ENCODE data around the gene ANKRD12.

Gene ANKRD12

GRCh38 chr18:9106800-9107584, 29.6 kb upstream of the ANKRD12 start:
- peak overlapping the region; percentile 32 for H3K4me3 ChIP-seq (ENCODE audit: low read depth, low read length)
- TF ChIP-seq, protein P1, sequence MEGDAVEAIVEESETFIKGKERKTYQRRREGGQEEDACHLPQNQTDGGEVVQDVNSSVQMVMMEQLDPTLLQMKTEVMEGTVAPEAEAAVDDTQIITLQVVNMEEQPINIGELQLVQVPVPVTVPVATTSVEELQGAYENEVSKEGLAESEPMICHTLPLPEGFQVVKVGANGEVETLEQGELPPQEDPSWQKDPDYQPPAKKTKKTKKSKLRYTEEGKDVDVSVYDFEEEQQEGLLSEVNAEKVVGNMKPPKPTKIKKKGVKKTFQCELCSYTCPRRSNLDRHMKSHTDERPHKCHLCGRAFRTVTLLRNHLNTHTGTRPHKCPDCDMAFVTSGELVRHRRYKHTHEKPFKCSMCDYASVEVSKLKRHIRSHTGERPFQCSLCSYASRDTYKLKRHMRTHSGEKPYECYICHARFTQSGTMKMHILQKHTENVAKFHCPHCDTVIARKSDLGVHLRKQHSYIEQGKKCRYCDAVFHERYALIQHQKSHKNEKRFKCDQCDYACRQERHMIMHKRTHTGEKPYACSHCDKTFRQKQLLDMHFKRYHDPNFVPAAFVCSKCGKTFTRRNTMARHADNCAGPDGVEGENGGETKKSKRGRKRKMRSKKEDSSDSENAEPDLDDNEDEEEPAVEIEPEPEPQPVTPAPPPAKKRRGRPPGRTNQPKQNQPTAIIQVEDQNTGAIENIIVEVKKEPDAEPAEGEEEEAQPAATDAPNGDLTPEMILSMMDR (IDR thresholded peaks at IDR 0.05; ENCODE audit: low read depth, low read length, missing control alignments) = no peak

DNA sequence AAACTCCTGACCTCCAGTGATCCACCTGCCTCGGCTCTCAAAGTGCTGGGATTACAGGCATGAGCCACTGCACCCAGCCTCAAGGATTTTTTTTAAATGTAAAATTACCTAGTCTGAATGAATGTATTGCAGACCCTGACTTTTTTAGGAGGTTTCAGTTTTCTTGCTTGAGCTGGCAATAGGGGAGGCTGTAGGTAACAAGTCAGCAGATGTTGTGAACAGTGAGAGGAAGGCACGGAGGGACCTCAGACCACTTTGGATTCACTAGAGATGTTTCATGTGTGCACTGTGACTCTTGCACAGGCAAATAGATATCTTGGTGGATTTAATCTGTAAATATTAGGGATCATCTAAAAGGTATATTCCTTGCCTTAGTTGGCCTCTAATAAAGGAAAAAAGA, 27.7 kb upstream of the ANKRD12 start:
- H3K4me3 ChIP-seq (ENCODE audit: low read depth, low read length) = no peak overlapping the region
- TF ChIP-seq, protein P1 (IDR thresholded peaks at IDR 0.05; ENCODE audit: low read depth, low read length, missing control alignments) = no peak
- no peak for DNase-seq (ENCODE audit: low read depth)

More at GRCh38 chr18:9106800-9107584, 29.6 kb upstream of the ANKRD12 start:
- no peak for DNase-seq (ENCODE audit: low read depth)

DNA sequence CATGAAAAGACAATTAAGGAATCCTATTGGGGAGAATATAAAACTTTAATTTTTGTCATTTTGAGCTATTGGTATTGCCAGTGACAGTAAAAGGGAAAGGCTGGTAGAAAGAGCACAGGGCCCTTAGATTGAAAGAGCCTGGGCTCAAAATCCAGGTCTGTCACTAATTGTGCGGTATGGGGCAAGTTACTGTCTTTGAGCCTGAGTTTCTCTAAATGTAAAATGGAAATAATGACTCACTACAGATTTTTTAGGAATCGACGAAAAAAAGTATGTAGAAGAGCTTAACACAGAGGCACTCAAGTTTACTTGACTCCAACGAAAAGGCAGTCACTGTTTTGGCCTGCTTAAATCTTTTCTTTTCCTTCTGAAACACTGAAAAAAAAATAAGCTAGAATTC, 27.1 kb upstream of the ANKRD12 start:
- DNase-seq (ENCODE audit: low read depth) = no peak
- H3K4me3 ChIP-seq (ENCODE audit: low read depth, low read length) = no peak overlapping the region
- TF ChIP-seq, protein P1 (IDR thresholded peaks at IDR 0.05; ENCODE audit: low read depth, low read length, missing control alignments) = no peak

DNA sequence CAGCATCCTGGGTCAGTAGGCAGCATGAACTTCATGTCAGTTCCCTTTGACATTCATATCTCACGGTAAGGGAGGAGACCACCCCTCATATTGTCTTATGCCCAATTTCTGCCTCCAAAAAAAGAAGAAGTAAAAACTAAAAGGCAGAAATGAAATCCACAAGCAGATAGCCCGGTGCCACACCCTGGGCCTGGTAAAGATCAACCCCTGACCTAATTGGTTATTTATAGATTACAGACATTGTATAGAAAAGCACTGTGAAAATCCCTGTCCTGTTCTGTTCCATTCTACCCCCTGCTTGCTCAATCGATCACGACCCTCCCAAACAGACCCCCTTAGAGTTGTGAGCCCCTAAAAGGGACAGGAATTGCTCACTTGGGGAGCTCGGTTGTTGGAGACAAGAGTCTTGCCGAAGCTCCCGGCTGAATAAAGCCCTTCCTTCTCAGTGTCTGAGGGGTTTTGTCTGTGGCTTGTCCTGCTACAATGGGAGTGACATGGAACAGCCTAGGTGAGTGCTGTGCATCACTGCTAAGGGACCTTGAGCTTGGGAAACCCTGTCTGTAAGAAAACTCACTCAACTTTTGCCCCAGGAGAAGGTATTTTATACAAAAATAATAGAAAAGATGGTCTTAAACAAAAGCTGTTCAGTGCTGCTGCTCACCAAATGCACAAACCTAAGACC, 23.0 kb upstream of the ANKRD12 start:
- DNase-seq (ENCODE audit: low read depth) = no peak
- H3K4me3 ChIP-seq (ENCODE audit: low read depth, low read length) = peak overlapping the region; percentile 31

GRCh38 chr18:9115984-9116383, 20.6 kb upstream of the ANKRD12 start:
- no peak overlapping the region; the same call in 1 of the 2 replicates for H3K4me3 ChIP-seq (ENCODE audit: low read depth, low read length)

More for the DNA sequence above, 23.0 kb upstream of the ANKRD12 start:
- TF ChIP-seq, protein P1 (IDR thresholded peaks at IDR 0.05; ENCODE audit: low read depth, low read length, missing control alignments) = no peak

DNA sequence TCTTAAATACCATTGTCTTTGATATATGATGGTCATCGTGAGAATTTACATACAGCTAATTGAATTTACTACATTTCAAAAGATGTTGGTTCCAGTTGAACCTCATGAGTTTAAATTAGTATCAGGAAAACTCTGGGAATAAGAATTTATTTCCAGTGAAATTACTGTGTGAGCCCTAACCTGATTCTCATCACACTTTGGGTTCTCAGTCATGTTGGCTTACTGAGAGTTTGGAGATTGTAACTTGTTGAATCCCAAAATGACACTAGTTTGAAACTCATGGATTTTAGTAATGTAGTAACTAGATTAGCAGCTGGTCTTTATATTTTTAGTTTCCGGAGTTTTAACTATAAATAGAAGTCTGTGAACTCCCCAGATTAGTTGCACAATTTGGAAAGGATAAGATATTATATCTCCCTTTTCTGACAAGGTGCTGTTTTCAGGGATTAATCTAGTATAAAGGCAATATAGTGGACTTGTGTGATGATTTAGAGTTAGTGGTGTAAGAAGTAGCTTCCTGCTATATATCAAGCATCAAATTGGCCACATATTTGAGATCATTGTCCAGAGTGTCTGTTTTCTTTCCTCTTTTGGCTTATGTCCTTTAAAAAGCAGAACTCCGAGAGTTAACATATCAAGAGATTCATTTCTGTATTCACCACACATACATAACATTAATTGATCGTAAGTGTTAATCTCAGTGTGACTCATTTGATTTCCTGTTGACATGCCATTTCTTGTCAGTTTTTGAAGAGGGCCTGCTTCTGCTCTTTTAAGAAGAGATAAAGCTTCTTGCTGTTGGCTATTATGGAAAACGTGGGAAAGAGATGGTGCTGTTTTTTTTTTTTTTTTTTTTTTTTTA, 18.4 kb upstream of the ANKRD12 start:
- TF ChIP-seq, protein P1 (IDR thresholded peaks at IDR 0.05; ENCODE audit: low read depth, low read length, missing control alignments) = no peak
- DNase-seq (ENCODE audit: low read depth) = no peak
- H3K4me3 ChIP-seq (ENCODE audit: low read depth, low read length) = no peak overlapping the region

More at GRCh38 chr18:9115984-9116383, 20.6 kb upstream of the ANKRD12 start:
- DNase-seq (ENCODE audit: low read depth) = no peak
- TF ChIP-seq, protein P1 (IDR thresholded peaks at IDR 0.05; ENCODE audit: low read depth, low read length, missing control alignments) = no peak
